ENCODE measurements around the gene RBM33.

DNA sequence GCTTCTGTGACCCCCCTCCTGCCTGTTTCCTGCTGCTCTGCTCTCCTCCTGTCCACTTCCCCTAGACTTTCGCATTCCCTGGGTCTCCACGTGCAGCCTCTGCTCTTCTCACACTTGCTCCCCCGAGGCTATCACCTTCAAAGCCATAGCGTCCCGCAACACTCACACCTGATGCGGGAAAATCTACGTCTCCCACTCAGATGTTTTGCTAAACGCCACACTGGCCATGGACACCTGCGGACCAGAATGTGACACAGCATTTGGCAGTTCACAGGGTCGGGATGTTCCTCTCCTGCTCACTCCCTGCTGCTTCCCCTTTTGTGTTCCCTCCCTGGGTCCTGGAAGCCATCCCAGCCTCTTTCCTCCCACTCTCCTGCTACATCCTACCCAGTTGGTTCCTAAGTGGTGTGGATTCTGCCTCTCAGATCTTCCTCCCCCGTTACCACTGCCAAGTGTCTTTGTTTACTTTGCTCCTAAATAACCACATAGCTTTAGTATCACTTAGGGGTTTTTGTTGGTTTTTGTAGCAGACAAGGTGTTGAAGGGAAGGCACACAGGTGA lies 33.7 kb upstream of the RBM33 start:
- TF ChIP-seq CTCF (conservative IDR thresholded peaks at IDR 0.05; ENCODE audit: low read depth, low read length) (no peak), MXI1 (IDR thresholded peaks at IDR 0.05; ENCODE audit: borderline replicate concordance, low read depth, low read length) (no peak), BHLHE40 (IDR thresholded peaks at IDR 0.05; ENCODE audit: low read depth, low read length) (no peak), CHD1 (IDR thresholded peaks at IDR 0.05; ENCODE audit: low read depth, low read length) (no peak), RAD21 (IDR thresholded peaks at IDR 0.05; ENCODE audit: low read length) (no peak), POLR2A (IDR thresholded peaks at IDR 0.05; ENCODE audit: low read depth, low read length) (no peak), CEBPB (IDR thresholded peaks at IDR 0.05; ENCODE audit: low read depth, low read length) (no peak), RFX5 (IDR thresholded peaks at IDR 0.05; ENCODE audit: low read depth, low read length) (no peak), SMC3 (IDR thresholded peaks at IDR 0.05; ENCODE audit: low read depth, low read length) (no peak), RCOR1 (IDR thresholded peaks at IDR 0.05; ENCODE audit: insufficient replicate concordance, low read length) (no peak), MAFK (IDR thresholded peaks at IDR 0.05; ENCODE audit: low read depth, low read length) (no peak)
- TF ChIP-seq, protein P1, sequence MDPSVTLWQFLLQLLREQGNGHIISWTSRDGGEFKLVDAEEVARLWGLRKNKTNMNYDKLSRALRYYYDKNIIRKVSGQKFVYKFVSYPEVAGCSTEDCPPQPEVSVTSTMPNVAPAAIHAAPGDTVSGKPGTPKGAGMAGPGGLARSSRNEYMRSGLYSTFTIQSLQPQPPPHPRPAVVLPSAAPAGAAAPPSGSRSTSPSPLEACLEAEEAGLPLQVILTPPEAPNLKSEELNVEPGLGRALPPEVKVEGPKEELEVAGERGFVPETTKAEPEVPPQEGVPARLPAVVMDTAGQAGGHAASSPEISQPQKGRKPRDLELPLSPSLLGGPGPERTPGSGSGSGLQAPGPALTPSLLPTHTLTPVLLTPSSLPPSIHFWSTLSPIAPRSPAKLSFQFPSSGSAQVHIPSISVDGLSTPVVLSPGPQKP (IDR thresholded peaks at IDR 0.05; ENCODE audit: borderline replicate concordance, low read depth, low read length), result no peak
- TF ChIP-seq, protein P2, sequence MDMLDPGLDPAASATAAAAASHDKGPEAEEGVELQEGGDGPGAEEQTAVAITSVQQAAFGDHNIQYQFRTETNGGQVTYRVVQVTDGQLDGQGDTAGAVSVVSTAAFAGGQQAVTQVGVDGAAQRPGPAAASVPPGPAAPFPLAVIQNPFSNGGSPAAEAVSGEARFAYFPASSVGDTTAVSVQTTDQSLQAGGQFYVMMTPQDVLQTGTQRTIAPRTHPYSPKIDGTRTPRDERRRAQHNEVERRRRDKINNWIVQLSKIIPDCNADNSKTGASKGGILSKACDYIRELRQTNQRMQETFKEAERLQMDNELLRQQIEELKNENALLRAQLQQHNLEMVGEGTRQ (IDR thresholded peaks at IDR 0.05; ENCODE audit: low read depth, low read length), result no peak
